ENCODE data around the gene ITPRID1. TPM values are rescaled to one million over a fixed set of nuclear protein-coding genes. Genes with fewer than 3 reads are reported as not detected.

The ITPRID1 gene
- total and polyA plus RNA-seq, 7 donors = 0.60 to 0.71 TPM; not detected in 5

GRCh38 chr7:31500656-31501055 is 13.2 kb upstream of the ITPRID1 start:
- no peak overlapping the region for H3K4me3 ChIP-seq
- H3K9me3 ChIP-seq = no peaks in the 10 kb centered on the region
- TF ChIP-seq POLR2AphosphoS5 (IDR thresholded peaks at IDR 0.05) = no peak
- TF ChIP-seq, protein P1, sequence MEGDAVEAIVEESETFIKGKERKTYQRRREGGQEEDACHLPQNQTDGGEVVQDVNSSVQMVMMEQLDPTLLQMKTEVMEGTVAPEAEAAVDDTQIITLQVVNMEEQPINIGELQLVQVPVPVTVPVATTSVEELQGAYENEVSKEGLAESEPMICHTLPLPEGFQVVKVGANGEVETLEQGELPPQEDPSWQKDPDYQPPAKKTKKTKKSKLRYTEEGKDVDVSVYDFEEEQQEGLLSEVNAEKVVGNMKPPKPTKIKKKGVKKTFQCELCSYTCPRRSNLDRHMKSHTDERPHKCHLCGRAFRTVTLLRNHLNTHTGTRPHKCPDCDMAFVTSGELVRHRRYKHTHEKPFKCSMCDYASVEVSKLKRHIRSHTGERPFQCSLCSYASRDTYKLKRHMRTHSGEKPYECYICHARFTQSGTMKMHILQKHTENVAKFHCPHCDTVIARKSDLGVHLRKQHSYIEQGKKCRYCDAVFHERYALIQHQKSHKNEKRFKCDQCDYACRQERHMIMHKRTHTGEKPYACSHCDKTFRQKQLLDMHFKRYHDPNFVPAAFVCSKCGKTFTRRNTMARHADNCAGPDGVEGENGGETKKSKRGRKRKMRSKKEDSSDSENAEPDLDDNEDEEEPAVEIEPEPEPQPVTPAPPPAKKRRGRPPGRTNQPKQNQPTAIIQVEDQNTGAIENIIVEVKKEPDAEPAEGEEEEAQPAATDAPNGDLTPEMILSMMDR (IDR thresholded peaks at IDR 0.05) = no peak
- TF ChIP-seq POLR2A (IDR thresholded peaks at IDR 0.05) = no peak
- no peak for TF ChIP-seq EP300 (IDR thresholded peaks at IDR 0.05)
- no peak overlapping the region for H3K27ac ChIP-seq
- 12 to 17% methylated on average over 1 of the region's 1 CpG for WGBS, 2 donors
- no peaks in the 10 kb centered on the region for H3K36me3 ChIP-seq
- intact Hi-C loops (cut with DNase I) = no loop called here
- DNase-seq = no peak
- H3K27me3 ChIP-seq = no peaks in the 10 kb centered on the region
- no peaks in the 10 kb centered on the region for H3K4me1 ChIP-seq

GRCh38 chr7:31508823-31509222 is 5.1 kb upstream of the ITPRID1 start:
- no peaks in the 10 kb centered on the region for H3K36me3 ChIP-seq
- peaks cover 0 to 6% (median 0%) of the 10 kb centered on the region in 4 donors for H3K9me3 ChIP-seq
- H3K27me3 ChIP-seq = no peaks in the 10 kb centered on the region
- TF ChIP-seq, protein P1 (IDR thresholded peaks at IDR 0.05) = no peak
- TF ChIP-seq POLR2AphosphoS5 (IDR thresholded peaks at IDR 0.05) = no peak
- TF ChIP-seq EP300 (IDR thresholded peaks at IDR 0.05) = no peak
- TF ChIP-seq POLR2A (IDR thresholded peaks at IDR 0.05) = no peak
- no peak for DNase-seq
- H3K4me1 ChIP-seq = no peaks in the 10 kb centered on the region
- intact Hi-C loops (cut with DNase I) = no loop called here
- no peak overlapping the region for H3K4me3 ChIP-seq
- 77 to 83% methylated on average over 5 of the region's 5 CpGs for WGBS, 2 donors
- no peak overlapping the region for H3K27ac ChIP-seq

DNA sequence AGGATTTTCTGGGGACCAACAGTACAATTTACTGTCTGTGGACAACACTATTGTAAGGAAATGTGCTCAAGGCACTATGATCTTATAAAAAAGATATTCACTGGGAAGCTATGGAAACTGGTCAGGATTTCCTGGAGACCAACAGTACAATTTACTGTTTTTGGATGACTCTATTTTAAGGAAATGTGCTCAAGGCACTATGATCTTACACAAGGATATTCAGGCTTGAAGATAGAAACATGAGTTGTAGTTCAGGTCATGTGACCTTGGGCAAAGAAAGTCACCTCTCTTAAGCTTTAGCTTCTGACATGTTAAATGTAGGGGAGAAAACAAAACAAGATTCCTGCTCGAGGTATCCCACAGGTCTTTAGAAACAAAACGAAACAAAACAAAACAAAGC is 1.7 kb upstream of the ITPRID1 start:
- intact Hi-C loops (cut with DNase I) = no loop called here

GRCh38 chr7:31516680-31517502 is 3.0 kb downstream of the ITPRID1 start:
- peaks cover 0 to 2% (median 0%) of the 10 kb centered on the region in 4 donors for H3K9me3 ChIP-seq
- H3K4me3 ChIP-seq = no peak overlapping the region
- WGBS, 2 donors = 88 to 89% methylated on average over 16 of the region's 16 CpGs
- intact Hi-C loops (cut with DNase I) = no loop called here
- H3K27ac ChIP-seq = no peak overlapping the region
- no peaks in the 10 kb centered on the region for H3K36me3 ChIP-seq
- no peaks in the 10 kb centered on the region for H3K4me1 ChIP-seq
- TF ChIP-seq EP300 (IDR thresholded peaks at IDR 0.05) = no peak
- TF ChIP-seq, protein P1 (IDR thresholded peaks at IDR 0.05) = no peak
- no peak for TF ChIP-seq POLR2A (IDR thresholded peaks at IDR 0.05)
- TF ChIP-seq POLR2AphosphoS5 (IDR thresholded peaks at IDR 0.05) = no peak
- DNase-seq = no peak
- H3K27me3 ChIP-seq = no peaks in the 10 kb centered on the region

More for the DNA sequence above, 1.7 kb upstream of the ITPRID1 start:
- no peak for DNase-seq
- Histone ChIP-seq H3K9me3 (peaks cover 0 to 6% (median 0%) of the 10 kb centered on the region in 4 donors), H3K36me3 (no peaks in the 10 kb centered on the region), H3K4me3 (no peak overlapping the region), H3K27ac (no peak overlapping the region), H3K4me1 (no peaks in the 10 kb centered on the region), H3K27me3 (no peaks in the 10 kb centered on the region)
- WGBS, 2 donors = 70 to 77% methylated on average over 2 of the region's 2 CpGs
- TF ChIP-seq POLR2A (IDR thresholded peaks at IDR 0.05) = no peak
- TF ChIP-seq, protein P1 (IDR thresholded peaks at IDR 0.05) = no peak
- TF ChIP-seq POLR2AphosphoS5 (IDR thresholded peaks at IDR 0.05) = no peak
